CD4-positive, alpha-beta T cell treated with Interleukin-15 for 4 hours (primary cell): ENCODE data around the gene BRPF1.
"Not testable (repeated sequence)": the region's sequence is repeated elsewhere in the genome, so short reads cannot be mapped to it uniquely, and the experiment has no call there.

Experiments used
- DNase-seq: peaks from one replicate; pipeline ENCODE4 v3.0.0-alpha.2; 2020; ENCODE audit warnings: low spot score

Gene BRPF1

GRCh38 chr3:9769426-9770275, 38.1 kb downstream of the BRPF1 start, which contains the start of gene CAMK1:
TSS of gene CAMK1 (minus strand) at chr3:9769947. CDS start at chr3:9767749, 2,198 bp downstream.
- DNase-seq = peak; percentile 50

GRCh38 chr3:9770276-9770812, 38.8 kb downstream of the BRPF1 start:
- DNase-seq = no peak

DNA sequence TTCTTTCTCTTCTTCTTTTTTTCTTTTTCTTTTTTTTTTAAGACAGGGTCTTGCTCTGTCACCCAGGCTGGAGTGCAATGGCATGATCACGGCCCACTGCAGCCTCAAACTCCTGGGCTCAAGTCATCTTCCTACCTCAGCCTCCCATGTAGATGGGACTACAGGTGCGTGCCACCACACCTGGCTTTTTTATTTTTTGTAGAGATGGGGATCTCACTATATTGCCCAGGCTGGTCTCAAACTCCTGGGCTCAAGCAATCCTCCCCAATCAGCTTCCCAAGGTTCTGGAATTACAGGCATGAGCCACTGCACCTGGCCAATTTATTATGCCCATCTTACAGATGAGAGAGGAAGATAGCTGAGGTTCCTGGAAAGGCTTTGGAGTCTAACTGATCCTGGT, 39.5 kb downstream of the BRPF1 start:
- not testable (repeated sequence) for DNase-seq

GRCh38 chr3:9776896-9777693, 45.6 kb downstream of the BRPF1 start:
- no peak for DNase-seq

DNA sequence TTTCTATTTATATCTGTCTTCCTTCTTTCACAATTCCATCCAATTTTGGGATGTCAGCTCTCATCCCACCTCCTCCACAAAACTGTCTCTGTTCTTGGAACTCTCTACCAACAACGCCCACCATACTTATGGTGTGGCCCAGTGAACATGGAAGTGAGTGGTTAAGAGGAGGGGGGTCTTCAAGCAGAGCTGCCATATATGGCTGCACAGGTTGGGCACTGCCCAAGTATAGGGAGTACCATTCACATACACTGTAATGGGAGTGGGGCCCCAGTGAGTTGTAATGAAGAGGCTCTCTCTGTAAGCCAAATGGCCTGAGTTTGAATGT, 46.1 kb downstream of the BRPF1 start:
- DNase-seq = no peak

DNA sequence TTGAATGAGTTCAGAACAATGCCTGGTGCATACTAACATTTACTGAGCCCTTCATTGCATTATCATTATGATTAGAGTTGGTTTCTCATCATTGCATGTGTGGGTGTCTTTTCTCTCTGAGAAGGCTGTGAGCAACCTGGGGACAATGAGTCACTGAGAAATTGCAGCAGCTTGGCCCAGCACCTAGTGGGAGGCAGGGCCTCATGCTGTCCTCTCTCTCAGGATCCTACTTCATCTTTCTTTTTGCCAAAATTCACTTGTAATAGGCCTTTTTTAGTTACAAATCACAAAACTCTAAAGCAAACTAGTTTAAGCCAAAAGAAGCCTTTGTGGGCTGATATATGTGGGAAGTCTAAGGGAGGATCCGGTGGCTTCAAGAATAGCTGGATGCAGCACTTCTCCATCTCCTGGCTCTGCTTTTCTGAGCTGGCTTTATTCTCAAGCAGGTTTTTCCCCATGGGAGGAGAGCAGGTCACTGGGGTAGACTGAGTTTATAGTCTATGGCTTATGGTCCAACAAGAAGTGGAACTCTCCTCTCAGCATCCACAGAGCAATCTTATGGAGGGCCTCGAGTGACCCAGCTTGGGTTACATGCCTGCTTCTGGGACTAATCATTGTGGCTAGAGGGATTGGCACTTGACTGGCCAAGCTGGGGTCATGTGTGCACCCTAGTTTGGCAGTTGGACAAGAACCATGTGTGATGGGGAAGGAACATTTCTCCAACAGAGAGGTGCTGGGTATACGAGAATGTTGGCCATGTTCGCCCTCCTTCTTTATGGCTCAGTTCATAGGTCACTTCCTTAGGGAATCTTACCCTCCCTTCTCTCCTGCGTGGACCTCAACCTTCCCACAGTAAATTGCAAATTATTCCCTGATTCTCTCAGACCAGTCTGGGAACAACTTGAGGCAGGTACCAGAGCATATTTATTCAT, 46.9 kb downstream of the BRPF1 start:
- DNase-seq = no peak

- no peak for DNase-seq
Measured at GRCh38 chr3:9779075-9779593, 47.6 kb downstream of the BRPF1 start.

GRCh38 chr3:9779721-9780457, 48.4 kb downstream of the BRPF1 start:
- DNase-seq = peak; percentile 17

DNA sequence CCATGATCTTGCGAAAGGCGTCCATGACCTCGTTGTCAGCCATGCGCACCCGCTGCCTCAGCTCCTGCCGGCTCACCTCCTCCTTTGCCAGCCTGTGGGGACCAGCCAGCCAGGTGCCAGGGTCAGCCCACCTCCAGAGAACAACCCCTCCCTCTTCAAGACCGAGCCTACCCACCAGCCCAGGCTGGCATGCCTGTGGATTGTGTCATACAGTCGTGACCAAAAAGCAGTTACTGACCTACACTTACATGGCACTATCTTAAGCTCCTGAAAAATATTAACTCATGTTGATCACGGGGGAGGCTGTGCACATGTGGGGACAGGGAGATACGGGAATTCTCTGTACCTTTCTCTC, 48.9 kb downstream of the BRPF1 start:
- DNase-seq = no peak

DNA sequence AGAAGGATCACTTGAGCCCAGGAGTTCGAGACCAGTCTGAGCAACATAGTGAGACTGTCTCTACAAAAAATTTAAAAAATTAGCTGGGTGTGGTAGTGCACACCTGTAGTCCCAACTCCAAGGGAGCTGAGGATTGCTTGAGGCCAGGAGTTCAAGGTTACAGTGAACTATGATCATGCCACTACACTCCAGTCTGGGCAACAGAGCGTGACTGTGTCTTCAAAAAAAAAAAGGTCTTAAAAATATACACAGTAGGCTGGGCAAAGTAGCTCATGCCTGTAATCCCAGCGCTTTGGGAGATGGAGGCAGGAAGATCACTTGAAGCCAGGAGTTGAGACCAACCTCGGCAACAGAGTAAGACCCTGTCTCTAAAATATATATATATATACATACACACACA, 49.4 kb downstream of the BRPF1 start:
- no peak for DNase-seq

DNA sequence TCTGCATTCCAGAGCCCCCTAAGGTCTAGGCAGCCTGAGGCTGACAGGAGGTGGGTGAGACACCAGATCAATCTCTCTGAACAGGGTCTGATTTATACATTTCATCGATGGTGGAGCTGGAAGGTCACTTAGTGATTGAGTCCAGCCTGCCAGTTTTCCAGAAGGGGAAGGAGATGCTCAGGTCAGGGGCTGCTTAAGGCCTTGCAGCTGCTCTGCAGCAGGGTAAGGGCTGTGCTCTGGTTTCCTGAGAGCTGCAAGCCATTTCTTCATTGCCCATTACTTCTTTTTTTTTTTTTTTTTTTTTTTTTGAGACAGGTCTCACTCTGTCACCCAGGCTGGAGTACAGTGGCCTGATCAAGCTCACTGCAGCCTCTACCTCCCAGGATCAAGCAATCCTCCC, 50.0 kb downstream of the BRPF1 start:
- no peak for DNase-seq

DNA sequence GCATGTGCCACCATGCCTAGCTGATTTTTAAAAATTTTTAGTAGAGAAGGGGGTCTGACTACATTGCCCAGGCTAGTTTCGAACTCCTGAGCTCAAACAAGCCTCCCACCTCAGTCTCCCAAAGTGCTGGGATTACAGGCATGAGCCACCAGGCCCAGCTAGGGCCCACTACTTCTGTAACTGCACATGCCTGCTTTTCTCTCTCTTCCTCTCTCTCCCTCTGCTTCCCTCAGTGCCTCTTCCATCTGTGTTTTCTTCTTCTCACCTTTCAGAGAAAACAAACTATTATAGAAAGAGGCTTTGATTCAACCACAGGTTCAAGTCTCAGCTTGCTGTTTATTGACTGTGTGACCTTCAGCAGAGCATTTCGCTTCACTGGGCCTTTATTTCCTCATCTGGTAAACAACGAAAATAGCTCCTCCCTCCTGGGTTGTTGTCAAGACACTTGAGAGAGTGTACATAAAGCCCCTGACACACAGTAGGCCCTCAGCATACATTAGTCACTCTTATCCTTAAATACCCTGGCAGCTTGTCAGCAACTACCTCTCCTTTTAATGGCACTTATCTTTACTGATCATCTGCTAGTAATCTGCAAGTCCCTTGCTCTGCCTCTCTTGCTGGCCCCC, 50.6 kb downstream of the BRPF1 start:
- DNase-seq = no peak

DNA sequence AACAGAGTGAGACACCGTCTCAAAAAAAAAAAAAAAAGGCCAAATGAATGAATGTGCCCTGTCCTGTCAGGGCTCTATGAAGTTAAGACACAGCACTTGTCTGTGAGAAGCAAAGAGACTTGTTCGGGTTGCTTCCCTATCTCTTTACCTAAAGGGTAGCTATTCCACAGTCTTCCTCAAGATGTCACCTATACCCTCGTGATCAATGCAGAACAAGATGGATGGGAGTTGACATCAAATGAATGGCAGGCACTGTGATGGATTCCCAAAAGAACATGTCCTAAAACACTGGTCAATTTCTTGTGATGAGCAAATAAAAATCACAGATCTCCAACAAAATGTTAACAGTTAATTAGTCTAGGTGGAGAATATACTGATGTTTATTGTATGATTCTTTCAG, 51.2 kb downstream of the BRPF1 start:
- peak; percentile 18 for DNase-seq

DNA sequence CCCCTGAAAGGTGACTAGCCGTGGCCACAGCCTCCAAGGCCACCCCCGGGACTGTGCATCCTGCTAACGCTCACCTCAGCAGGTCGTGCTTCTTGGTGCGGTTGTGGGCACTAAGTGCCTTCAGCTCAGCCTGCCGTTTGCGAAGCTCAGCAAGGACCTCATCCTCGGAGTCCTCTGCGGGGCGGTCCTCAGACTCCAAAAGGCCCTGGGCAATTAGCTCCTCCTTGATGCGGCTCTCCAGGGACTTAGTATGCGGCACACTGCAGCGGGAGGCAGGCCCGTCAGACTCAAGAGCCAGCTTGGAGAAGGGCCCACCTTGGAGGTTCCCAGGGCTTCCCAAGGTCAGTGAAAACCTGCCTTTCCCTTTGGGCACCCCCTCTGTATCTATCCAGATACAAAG, 52.4 kb downstream of the BRPF1 start:
- DNase-seq = no peak

DNA sequence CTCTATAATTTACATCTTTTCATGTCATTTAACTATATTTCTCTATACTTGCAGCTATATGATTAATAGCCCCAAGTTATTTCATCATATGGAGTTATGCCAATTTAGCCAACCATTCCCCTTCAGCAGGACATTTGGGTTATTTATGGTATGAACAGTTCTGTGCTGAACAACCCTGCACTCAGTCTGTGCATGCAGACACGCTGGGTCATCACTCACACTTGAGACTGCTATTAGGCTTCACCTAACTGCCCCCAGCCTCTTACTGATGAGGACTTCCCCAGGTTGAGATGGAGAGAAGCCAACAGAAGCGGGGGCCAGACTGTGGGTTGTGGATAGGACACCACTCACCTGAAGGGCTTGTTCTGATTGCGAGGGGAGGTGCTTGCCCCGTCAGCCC, 53.4 kb downstream of the BRPF1 start:
- DNase-seq = no peak

DNA sequence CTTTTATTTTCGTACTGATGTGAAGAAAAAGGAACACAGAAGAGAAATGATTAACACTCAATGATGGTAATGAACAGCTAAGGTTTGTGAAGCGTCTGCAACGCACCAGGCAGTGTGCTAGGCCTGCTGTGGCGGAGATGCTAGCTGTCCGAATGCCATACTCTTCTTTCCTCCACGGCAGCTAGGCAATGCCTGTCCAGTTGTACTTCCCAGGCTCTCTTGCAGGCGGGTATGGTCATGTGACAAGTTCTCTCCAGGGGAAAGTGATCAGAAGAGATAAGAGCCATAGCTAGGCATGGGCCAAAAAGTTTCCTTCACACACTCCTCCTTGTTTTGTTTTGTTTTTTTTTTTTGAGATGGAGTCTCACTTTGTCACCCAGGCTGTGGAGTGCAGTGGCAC, 54.1 kb downstream of the BRPF1 start:
- DNase-seq = no peak

DNA sequence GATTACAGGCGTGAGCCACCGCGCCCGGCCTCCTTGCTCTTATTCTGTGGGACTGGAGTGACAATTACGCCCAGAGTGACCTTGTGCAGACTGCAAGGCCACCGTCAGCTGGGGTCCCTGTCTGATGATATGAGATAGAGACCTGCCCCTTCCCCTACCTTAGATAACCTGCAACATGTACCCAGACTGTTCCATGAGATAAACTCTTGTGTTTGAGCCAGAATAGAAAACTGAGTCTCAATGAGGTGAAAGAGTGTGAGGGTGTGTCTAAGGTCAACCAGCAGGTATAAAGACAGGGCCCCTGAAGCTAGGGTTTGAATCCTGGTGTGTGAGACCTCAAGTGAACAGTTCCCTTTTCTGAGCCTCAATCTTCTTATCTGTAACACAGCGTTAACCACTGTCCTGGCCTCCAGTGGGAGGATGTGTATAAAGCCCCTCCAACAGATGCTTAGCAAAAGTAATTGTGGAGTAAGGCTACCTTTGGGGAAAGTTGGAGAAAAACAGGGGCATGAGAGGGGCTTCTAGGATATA, 54.7 kb downstream of the BRPF1 start:
- DNase-seq = no peak

GRCh38 chr3:9786825-9787669, 55.5 kb downstream of the BRPF1 start:
- DNase-seq = no peak

DNA sequence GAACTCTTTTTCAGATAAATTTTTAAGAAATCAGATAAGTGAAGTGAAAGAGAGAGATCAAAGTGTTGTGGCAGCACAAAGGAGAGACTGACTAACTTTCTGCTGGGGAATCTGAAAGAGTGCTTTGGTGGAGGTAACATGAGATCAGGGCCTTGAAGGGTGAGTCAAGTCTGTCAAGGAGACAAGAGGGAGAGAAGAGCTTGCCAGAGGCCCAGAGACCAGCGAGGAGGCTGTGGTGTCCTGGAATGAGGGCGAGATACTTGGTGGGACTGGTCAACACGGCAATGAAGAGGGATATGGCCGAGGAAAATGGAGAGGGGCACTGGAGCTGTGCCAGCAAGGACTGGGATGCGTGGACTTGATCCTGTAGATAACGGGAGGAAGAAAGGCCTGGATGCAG, 56.2 kb downstream of the BRPF1 start:
- DNase-seq = peak; percentile 11
